Urothelium cell line (cell line): Measurements from ENCODE around the gene PAFAH1B1.
"Not testable (repeated sequence)": the region's sequence is repeated elsewhere in the genome, so short reads cannot be mapped to it uniquely, and the experiment has no call there.

Source experiments
- DNase-seq: peaks from one replicate; pipeline ENCODE4 v3.0.0; 2011; ENCODE audit warnings: low spot score, mixed read lengths
- FAIRE-seq: peaks from 2 replicates; lab custom pipeline; 2011; peaks lifted over from hg19 to GRCh38; lab: Jason Lieb, UNC

Gene PAFAH1B1

GRCh38 chr17:2631211-2631610 lies 37.8 kb downstream of the PAFAH1B1 start:
- DNase-seq = no peak
- FAIRE-seq = no peak

DNA sequence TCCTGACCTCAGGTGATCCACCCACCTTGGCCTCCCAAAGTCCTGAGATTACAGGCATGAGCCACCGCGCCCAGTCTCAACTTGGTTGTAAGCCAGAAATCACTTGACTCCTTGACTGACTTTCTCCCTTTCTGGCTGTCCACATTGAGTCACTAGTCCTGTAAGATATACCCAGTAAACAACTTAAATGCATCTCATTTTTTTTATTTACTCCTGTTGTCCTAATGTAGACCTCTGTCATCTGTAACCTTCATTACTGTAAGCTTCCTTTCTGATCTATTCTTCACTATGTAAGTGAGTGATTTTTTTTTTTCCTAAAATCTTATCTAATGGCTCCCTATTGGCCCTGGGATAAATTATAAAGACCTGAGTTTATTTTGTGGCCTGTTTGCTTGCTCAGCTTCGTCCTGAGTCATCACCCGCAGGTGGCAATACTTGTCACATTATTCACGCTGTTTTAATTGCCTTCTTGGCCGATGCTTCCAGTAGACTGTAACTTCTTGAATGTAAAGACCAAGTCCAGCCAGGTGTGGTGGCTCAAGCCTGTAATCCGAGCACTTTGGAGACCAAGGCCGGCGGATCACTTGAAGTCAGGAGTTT lies 41.0 kb downstream of the PAFAH1B1 start:
- no peak for FAIRE-seq
- DNase-seq = peak; percentile 59

DNA sequence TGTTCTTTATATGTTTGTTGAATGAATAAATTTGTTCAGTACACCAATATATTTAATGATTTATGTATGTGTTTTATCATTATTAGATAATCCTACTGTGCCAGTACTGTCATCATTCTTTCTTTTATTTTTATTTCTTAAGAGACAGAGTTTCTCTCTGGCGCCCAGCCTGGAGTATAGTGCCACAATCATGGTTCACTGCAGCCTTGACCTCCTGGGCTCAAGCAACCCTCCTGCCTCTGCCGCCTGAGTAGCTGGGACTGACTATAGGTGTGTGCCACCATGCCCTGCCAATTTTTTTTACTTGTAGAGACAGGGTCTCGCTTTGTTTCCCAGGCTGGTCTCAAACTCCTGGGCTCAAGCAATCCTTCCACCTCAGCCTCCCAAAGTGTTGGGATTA lies 41.8 kb downstream of the PAFAH1B1 start:
- DNase-seq (no peak), FAIRE-seq (no peak)

DNA sequence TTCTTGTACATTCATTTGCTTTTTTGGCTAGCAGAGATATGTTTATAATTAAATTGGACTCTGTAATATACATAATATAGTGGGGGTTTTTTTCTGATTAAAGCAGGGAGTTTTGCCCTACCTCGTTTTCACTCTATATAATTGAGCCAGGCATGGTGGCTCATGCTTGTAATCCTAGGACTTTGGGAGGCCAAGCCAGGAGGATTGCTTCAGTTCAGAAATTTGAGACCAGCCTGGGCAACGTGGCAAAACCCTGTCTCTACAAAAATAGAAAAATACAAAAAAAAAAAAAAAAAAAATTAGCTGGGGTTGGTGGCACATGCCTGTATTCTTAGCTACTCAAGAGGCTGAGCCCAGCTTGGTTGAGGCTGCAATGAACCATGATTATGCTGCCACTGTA lies 42.2 kb downstream of the PAFAH1B1 start:
- DNase-seq (no peak), FAIRE-seq (no peak)

- DNase-seq = no peak
- FAIRE-seq = no peak
Observed at GRCh38 chr17:2636169-2636930, 42.9 kb downstream of the PAFAH1B1 start.

- DNase-seq (no peak), FAIRE-seq (no peak)
Observed at GRCh38 chr17:2637422-2637821, 44.0 kb downstream of the PAFAH1B1 start.

GRCh38 chr17:2644971-2645370 lies 51.5 kb downstream of the PAFAH1B1 start:
- FAIRE-seq = no peak

GRCh38 chr17:2647957-2648356 lies 54.5 kb downstream of the PAFAH1B1 start:
- DNase-seq = no peak
- FAIRE-seq = no peak

More at GRCh38 chr17:2644971-2645370, 51.5 kb downstream of the PAFAH1B1 start:
- no peak for DNase-seq

DNA sequence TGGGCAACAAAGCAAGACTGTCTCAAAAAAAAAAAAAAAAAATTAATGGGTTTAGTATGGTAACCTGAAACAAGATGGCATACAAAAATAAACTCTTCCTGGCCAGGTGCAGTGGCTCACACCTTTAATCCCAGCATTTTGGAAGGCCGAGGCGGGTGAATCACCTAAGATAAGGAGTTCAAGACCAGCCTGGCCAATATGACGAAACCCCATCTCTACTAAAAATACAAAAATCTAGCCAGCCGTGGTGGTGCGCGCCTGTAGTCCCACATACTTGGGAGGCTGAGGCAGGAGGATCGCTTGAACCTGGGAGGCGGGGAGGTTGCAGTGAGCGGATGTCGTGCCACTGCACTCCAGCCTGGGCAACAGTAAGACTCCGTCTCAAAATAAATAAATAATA lies 55.7 kb downstream of the PAFAH1B1 start:
- FAIRE-seq (no peak), DNase-seq (no peak)

- not testable (repeated sequence) for FAIRE-seq, DNase-seq
Observed at GRCh38 chr17:2652911-2653310, 59.5 kb downstream of the PAFAH1B1 start.

- FAIRE-seq (no peak), DNase-seq (no peak)
Observed at GRCh38 chr17:2655546-2655945, 62.1 kb downstream of the PAFAH1B1 start.

- FAIRE-seq (no peak), DNase-seq (no peak)
Observed at GRCh38 chr17:2656283-2656682, 62.8 kb downstream of the PAFAH1B1 start.

DNA sequence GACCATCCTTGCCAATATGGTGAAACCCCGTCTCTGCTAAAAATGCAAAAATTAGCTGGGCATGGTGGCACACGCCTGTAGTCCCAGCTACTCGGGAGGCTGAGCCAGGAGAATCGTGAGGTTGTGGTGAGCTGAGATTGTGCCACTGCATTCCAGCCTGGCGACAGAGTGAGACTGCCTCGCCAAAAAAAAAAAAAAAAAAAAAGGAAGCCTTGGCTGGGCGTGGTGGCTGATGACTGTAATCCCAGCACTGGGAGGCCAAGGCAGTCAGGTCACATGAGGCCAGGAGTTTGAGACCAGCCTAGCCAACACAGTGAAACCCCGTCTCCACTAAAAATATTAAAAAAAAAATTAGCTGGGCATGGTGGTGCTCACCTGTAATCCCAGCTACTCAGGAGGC lies 65.9 kb downstream of the PAFAH1B1 start:
- not testable (repeated sequence) for DNase-seq

GRCh38 chr17:2660410-2660809 lies 67.0 kb downstream of the PAFAH1B1 start:
- not testable (repeated sequence) for FAIRE-seq, DNase-seq

More for the DNA sequence above, 65.9 kb downstream of the PAFAH1B1 start:
- not testable (repeated sequence) for FAIRE-seq

DNA sequence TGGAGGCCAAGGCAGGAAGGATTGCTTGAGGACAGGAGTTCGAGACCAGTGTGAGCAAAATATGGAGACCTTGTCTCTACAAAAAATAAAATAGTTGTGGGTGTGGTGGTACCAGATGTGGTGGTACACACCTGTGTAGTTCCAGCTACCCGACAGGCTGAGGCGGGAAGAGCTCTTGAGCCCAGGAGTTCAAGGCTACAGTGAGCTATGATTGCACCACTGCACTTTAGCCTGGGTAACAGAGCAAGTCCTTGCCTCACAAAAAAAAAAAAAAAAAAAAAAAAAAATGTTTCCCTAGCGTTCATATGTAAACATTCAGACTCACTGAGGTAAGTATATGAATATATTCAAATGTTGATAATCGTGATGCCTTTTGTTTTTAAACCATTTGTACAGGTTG lies 78.6 kb downstream of the PAFAH1B1 start:
- DNase-seq = no peak
- no peak for FAIRE-seq

DNA sequence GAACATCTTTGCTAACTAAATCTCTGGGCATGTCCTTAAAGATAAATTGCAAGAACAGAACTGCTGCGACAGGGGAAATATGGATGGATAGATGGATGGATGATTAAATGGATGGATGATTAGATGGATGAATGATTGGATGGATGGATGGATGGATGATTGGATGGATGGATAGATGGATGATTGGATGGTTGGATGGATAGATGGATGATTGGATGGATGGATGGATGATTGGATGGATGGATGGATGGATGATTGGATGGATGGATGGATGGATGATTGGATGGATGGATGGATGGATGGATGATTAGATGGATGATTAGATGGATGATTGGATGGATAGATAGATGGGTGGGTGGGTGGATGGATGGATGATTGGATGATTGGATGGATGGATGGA lies 85.8 kb downstream of the PAFAH1B1 start:
- not testable (repeated sequence) for DNase-seq, FAIRE-seq

DNA sequence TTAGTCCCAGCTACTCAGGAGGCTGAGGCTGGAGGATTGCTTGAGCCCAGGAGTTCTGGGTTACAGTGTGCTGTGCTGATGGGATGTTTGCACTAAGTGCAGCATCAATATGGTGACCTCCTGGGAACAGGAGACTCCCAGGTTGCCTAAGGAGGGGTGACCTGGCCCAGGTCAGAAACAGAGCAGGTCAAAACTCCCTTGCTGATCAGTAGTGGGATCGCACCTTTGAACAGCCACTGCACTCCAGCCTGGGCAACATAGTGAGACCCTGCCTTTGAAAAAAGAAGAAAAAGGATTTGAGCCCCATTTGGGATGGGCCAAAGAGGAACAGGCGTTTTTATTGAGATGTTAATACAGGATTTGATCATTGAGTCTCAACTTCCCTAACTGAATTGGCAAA lies 87.5 kb downstream of the PAFAH1B1 start:
- FAIRE-seq (no peak), DNase-seq (no peak)

DNA sequence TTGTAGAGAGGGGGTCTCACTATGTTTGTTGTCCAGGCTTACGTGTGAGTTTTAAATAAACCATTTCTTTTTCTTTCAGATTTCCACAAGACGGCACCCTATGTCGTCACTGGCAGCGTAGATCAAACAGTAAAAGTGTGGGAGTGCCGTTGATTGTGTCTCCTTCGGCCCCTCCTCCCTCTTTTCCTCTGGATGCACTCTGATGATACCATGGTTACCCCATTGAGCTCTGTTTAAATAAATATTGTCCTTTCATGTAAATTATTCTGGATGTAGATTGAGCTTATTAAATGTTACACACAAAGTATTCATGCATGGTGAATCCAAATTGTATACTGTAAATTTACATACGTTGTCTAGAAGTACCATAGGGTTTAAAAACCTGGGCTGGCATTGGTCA lies 88.2 kb downstream of the PAFAH1B1 start:
- DNase-seq (no peak), FAIRE-seq (no peak)

DNA sequence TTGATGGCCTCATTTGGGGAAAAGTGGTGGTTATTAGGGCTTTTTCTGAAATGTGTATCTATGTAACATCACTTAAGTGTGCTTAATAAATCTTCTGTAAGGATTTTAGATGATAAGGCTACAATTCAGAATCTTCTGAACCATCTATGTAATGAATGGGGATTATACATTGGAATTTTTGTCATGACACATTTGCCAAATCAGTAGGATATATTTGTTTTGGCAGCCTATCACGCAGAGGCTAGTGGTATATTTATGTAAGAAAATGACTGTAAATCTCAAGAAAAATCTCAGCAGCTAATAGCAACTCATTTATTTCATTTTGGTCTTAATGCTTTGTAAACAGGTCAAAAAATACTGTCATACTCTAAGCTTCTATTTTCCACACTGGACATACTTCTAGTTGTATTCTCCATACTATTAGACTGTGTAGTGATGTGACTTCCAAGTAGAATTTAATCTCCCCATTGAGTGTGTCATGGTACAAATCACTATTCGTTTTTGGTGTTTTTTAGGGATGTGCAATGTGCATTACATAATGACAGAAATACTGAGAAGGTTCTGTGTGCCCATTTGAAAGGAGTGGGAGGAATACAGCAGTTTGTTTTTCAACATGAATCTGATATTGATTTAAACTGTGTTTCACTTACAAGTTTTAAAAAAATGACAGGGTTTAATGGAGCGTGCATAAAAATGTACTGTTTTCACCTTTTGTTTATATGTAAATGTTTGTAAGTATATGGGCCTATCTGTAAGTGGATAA lies 88.9 kb downstream of the PAFAH1B1 start:
- DNase-seq (no peak), FAIRE-seq (no peak)

DNA sequence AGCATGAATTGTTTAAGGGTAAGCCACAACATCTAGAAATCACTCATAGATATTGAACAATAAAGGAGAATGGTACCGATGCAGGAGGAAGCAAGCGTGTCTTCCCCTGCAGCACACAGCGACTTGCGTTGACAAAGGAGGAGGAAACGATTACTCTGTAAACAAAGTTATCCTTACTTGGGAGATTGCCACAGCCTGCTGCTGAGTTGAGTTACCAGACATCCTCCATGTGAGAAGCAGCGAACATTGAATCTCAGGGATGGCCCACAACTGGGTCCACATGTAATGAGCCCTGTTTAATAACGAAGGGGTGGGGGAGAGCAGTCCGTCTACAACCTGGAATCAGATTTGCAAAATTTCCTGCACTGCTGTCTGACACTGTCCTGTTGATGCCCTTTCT lies 90.5 kb downstream of the PAFAH1B1 start:
- DNase-seq (no peak), FAIRE-seq (no peak)

DNA sequence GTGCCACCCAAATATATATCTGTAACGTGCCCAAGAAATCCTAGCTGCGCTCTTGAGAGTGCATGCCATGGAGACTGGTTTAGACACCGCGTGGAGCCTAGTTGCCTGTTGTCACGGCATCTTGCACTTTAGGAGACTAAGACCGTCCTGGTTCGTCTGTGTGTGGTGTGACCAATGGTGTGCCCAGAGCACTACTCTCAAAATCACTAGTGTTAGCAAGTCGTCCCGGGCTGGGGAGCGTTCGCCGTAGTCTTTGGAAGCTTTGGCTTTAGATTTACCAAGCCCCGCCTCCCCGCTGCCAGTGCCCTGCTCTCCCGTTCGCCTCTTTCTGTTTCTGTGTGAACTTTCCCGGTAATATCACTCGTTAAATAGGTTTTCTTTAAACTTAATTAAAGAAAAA lies 91.1 kb downstream of the PAFAH1B1 start:
- DNase-seq (no peak), FAIRE-seq (no peak)

GRCh38 chr17:2685696-2686095 lies 92.2 kb downstream of the PAFAH1B1 start:
- FAIRE-seq (no peak), DNase-seq (no peak)
